Activated T-helper 1 cell treated with anti-CD3 and anti-CD28 coated beads, Interleukin-12 subunit alpha, Interleukin-12 subunit beta, Interleukin-2, Interleukin-4 antibody, amounts not matched to agents 30 ng/mL and 10 ng/mL and 1 ng/mL, durations not matched to agents 14 hours and 24 hours and 36 hours (primary cell): ENCODE results near the gene MIB2. TPM values are rescaled to one million over a fixed set of nuclear protein-coding genes. Genes with fewer than 3 reads are reported as not detected.
"Not testable (repeated sequence)": the region's sequence is repeated elsewhere in the genome, so short reads cannot be mapped to it uniquely, and the experiment has no call there.

Experiments used
- DNase-seq: peaks from one replicate; pipeline ENCODE4 v3.0.0; 2021; ENCODE audit warnings: low spot score
- H3K27ac Mint-ChIP-seq: one replicate; pipeline ENCODE4 v1.8.0; 2021; ENCODE audit warnings: mild to moderate bottlenecking, mixed read lengths
- H3K27me3 Mint-ChIP-seq: one replicate; pipeline ENCODE4 v1.8.0; 2022; ENCODE audit warnings: mild to moderate bottlenecking, moderate library complexity, mixed read lengths; ENCODE audit not compliant: insufficient read depth
- H3K36me3 Mint-ChIP-seq: one replicate; pipeline ENCODE4 v1.8.0; 2021; ENCODE audit warnings: low read depth, mixed read lengths
- H3K4me1 Mint-ChIP-seq: one replicate; pipeline ENCODE4 v1.8.0; 2021; ENCODE audit warnings: low read depth, mixed read lengths
- H3K4me3 Mint-ChIP-seq: one replicate; pipeline ENCODE4 v1.8.0; 2021; ENCODE audit warnings: mild to moderate bottlenecking, moderate library complexity, mixed read lengths
- H3K9me3 Mint-ChIP-seq: one replicate; pipeline ENCODE4 v1.8.0; 2021; ENCODE audit warnings: mixed read lengths
- intact Hi-C: fragments of 100-400 bp; cut with micrococcal nuclease; formaldehyde crosslinking; loops from one replicate; pipeline ENCODE4 v1.15.1; 2024
- total RNA-seq: library from RNA; stranded (reverse); gene quantifications from 2 replicates; pipeline ENCODE4 v1.2.3, GENCODE V29; 2022

The MIB2 gene
- total RNA-seq, 1 donor from 2014 or later = 29.5 TPM

GRCh38 chr1:1638528-1638927 is 23.2 kb downstream of the MIB2 start:
- H3K9me3 Mint-ChIP-seq, intact Hi-C loops, H3K4me3 Mint-ChIP-seq, DNase-seq, H3K36me3 Mint-ChIP-seq, H3K4me1 Mint-ChIP-seq, H3K27ac Mint-ChIP-seq, H3K27me3 Mint-ChIP-seq: not testable (repeated sequence)

DNA sequence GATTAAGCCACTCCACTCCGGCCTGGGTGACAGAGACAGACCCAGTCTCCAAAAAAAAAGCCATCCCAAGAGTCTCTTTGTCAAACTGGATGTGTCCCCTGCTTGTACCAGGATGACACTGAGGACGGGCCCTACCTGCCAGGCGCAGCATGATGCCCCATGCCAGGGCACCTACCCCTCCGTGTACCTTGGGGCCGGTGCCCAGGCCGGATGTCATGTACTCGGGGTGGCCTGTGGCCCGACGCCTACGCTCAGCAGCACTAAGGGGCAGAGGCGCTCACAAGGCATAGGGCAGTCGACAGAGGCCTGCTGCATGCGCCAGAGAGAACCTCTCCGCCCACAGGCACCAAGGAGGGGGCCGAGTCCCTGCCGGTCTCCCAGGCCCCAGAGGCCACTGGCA is 24.1 kb downstream of the MIB2 start:
- DNase-seq, H3K27me3 Mint-ChIP-seq, H3K36me3 Mint-ChIP-seq, H3K9me3 Mint-ChIP-seq, H3K27ac Mint-ChIP-seq, H3K4me1 Mint-ChIP-seq, intact Hi-C loops, H3K4me3 Mint-ChIP-seq: not testable (repeated sequence)

DNA sequence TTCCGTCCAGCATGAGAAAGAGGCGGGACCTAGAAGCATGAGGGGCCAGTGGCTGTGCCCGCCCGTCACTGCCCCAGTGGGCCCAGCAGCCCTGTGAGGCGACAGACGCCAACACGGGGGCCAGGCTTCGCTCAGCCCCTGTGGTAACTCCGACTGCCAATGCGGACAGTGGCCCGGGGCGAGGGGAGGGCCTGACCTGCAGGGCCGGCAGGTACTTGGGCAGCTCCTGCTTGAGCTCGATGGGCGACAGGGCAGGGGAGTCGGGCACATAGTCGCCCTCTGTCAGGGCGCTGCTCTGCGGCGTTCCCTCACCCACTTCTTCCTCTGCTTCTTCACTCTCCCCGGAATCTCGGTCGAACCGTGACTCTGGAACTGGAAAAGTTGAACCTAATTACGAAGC is 24.8 kb downstream of the MIB2 start:
- H3K27me3 Mint-ChIP-seq, intact Hi-C loops, H3K27ac Mint-ChIP-seq, H3K4me3 Mint-ChIP-seq, H3K36me3 Mint-ChIP-seq, H3K4me1 Mint-ChIP-seq, H3K9me3 Mint-ChIP-seq, DNase-seq: not testable (repeated sequence)

DNA sequence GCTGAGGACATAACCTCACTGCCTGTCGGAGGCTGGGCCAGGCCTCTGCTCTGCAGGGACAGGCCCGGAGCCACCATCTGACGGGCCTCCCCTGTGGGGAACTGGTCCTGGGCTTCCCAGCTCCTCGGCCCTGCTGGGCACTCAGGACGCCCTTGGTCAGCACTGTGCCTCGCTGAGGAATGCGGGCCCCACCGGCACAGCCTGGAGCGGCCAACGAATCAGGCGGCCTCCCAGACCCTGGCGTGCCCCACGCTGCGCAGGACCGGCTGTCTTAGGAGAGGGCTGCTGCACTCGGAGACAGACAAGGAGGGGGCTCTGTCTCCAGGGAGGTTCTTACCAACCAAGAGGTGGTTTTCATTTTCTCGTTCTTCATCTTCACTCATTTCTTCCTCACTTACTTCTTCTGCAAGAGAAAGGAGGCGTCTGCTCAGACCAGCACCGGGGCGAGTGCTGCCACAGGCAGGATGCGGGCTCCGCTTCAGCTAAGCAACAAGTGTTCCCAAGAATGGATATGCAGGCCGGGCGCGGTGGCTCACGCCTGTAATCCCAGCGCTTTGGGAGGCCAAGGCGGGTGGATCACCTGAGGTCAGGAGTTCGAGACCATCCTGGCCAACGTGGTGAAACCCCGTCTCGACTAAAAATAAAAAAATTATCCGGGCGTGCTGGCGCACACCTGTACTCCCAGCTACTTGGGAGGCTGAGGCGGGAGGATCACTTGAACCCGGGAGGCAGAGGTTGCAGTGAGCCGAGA is 25.6 kb downstream of the MIB2 start:
- H3K9me3 Mint-ChIP-seq, H3K27ac Mint-ChIP-seq, DNase-seq, H3K36me3 Mint-ChIP-seq, H3K4me1 Mint-ChIP-seq, intact Hi-C loops, H3K4me3 Mint-ChIP-seq, H3K27me3 Mint-ChIP-seq: not testable (repeated sequence)

DNA sequence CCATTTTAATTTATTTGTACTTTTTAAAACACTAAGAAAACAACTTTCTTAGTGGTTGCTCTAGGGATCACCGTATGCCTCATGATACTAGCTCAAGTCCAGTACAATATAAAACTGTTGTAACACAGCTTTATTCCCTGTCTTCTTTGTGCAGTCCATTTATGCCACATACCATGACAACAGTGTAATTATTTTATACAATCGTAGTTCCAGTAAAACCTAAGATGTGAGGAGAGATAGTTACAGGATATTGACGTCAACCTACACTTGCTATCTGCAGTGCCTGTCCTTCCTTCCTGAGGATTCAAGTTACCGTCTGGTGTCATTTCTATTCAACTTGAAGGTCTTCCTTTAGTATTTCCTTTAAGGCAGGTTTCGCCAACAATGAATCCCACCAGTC is 31.0 kb downstream of the MIB2 start:
- H3K4me3 Mint-ChIP-seq, DNase-seq, H3K9me3 Mint-ChIP-seq, intact Hi-C loops, H3K4me1 Mint-ChIP-seq, H3K27ac Mint-ChIP-seq, H3K27me3 Mint-ChIP-seq: not testable (repeated sequence)
- H3K36me3 Mint-ChIP-seq = peaks cover 31% of the 10 kb centered on the region

GRCh38 chr1:1647567-1648241 is 32.4 kb downstream of the MIB2 start:
- H3K4me3 Mint-ChIP-seq, H3K9me3 Mint-ChIP-seq, H3K27me3 Mint-ChIP-seq, H3K4me1 Mint-ChIP-seq, DNase-seq, intact Hi-C loops, H3K27ac Mint-ChIP-seq: not testable (repeated sequence)
- peaks cover 41% of the 10 kb centered on the region for H3K36me3 Mint-ChIP-seq

GRCh38 chr1:1648265-1648664 is 33.0 kb downstream of the MIB2 start:
- H3K27me3 Mint-ChIP-seq, H3K4me3 Mint-ChIP-seq, H3K9me3 Mint-ChIP-seq, intact Hi-C loops, DNase-seq, H3K4me1 Mint-ChIP-seq, H3K27ac Mint-ChIP-seq: not testable (repeated sequence)
- peaks cover 42% of the 10 kb centered on the region for H3K36me3 Mint-ChIP-seq

- Mint-ChIP-seq H3K4me3 (peak within 1 kb of the TSS; percentile 93), H3K27ac (peak within 1 kb of the TSS; percentile 99)
- H3K4me1 Mint-ChIP-seq, H3K9me3 Mint-ChIP-seq, H3K27me3 Mint-ChIP-seq, H3K36me3 Mint-ChIP-seq: not testable (repeated sequence)
- intact Hi-C loops = loop anchor here (1.0 to 5.0 kb wide), 6 partner anchors 28 to 188 kb away; partner anchors contain the start of genes ATAD3A, ATAD3B, CDK11A and MIB2
- DNase-seq = peak; percentile 94
Observed at GRCh38 chr1:1658583-1659549, 43.6 kb downstream of the MIB2 start, which contains the start of gene CDK11B. CDK11B (minus strand) TSS chr1:1659004; CDS start chr1:1657485, 1,519 bp downstream.

GRCh38 chr1:1662392-1662791 is 47.1 kb downstream of the MIB2 start:
- H3K4me1 Mint-ChIP-seq, H3K4me3 Mint-ChIP-seq, DNase-seq, H3K36me3 Mint-ChIP-seq, H3K9me3 Mint-ChIP-seq, H3K27ac Mint-ChIP-seq, intact Hi-C loops, H3K27me3 Mint-ChIP-seq: not testable (repeated sequence)

DNA sequence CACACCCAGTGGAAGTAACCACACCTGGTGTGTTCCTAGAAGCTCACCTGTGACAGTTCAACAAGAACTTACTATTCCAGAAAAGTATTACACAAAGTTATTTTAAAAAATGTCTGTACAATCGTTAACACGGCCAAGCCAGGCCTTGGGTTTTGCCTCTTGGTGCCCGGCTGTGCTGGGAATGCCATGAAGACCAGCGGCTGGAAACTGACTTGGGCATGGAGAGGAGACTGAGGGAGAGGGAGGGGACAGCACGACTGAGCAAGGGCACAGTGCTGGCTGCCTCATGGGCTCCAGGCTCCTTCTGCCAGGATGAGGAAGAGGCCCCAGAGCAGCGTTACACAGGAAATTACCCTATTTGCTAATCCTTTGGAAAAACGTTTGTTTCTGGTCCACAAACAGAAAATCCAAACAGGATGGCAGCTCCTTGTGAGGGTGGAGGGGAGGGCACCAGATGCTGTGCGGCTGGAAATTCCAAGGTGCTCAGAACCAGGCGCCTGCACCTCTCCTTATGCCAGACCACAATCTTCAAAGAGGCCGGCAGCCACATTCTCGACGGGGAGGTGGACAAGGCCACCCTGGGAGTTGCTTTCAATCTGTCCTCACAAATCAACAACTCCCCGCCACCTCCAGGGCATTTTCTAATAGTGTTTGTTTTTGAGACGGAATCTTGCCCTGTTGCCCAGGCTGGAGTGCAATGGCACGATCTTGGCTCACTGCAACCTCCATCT is 47.7 kb downstream of the MIB2 start:
- H3K27ac Mint-ChIP-seq, H3K4me1 Mint-ChIP-seq, DNase-seq, intact Hi-C loops, H3K9me3 Mint-ChIP-seq, H3K27me3 Mint-ChIP-seq, H3K36me3 Mint-ChIP-seq, H3K4me3 Mint-ChIP-seq: not testable (repeated sequence)

DNA sequence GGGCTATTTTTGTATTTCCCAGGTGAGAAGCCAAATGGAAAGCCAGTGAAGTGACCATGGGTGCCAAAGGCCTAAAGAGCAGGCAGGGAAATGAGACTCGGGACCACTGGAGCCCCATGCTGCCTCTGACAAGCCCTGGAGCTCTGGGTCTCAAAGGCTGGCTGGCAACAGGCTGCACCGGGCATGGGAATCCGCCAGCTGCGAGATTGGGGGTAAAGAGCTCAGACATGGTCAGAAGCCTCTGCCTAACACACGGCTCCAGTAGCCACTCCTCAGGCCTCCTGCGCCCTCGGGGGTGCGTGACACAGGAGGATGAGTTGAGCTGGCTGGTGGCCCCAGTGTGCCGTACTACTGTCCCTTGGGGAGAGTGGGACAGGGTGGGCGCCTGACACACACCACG is 49.0 kb downstream of the MIB2 start:
- H3K9me3 Mint-ChIP-seq, intact Hi-C loops, H3K4me1 Mint-ChIP-seq, H3K36me3 Mint-ChIP-seq, H3K27me3 Mint-ChIP-seq, H3K4me3 Mint-ChIP-seq, DNase-seq, H3K27ac Mint-ChIP-seq: not testable (repeated sequence)

GRCh38 chr1:1664941-1665814 is 49.9 kb downstream of the MIB2 start:
- intact Hi-C loops = no loop called here
- H3K4me1 Mint-ChIP-seq = no peaks in the 10 kb centered on the region
- H3K4me3 Mint-ChIP-seq = no peak overlapping the region
- no peak overlapping the region for H3K27ac Mint-ChIP-seq
- peaks cover 11% of the 10 kb centered on the region for H3K36me3 Mint-ChIP-seq
- DNase-seq = no peak
- no peaks in the 10 kb centered on the region for H3K27me3 Mint-ChIP-seq
- H3K9me3 Mint-ChIP-seq = no peaks in the 10 kb centered on the region
